Activated CD8-positive, alpha-beta memory T cell treated with anti-CD3 and anti-CD28 coated beads, Interleukin-2, amount 50 U/mL, for 4 hours (primary cell): ENCODE results near the gene BRAF.
"Not testable (repeated sequence)": the region's sequence is repeated elsewhere in the genome, so short reads cannot be mapped to it uniquely, and the experiment has no call there.

Experiments used
- DNase-seq: peaks from one replicate; pipeline ENCODE4 v3.0.0-alpha.2; 2020

BRAF gene

DNA sequence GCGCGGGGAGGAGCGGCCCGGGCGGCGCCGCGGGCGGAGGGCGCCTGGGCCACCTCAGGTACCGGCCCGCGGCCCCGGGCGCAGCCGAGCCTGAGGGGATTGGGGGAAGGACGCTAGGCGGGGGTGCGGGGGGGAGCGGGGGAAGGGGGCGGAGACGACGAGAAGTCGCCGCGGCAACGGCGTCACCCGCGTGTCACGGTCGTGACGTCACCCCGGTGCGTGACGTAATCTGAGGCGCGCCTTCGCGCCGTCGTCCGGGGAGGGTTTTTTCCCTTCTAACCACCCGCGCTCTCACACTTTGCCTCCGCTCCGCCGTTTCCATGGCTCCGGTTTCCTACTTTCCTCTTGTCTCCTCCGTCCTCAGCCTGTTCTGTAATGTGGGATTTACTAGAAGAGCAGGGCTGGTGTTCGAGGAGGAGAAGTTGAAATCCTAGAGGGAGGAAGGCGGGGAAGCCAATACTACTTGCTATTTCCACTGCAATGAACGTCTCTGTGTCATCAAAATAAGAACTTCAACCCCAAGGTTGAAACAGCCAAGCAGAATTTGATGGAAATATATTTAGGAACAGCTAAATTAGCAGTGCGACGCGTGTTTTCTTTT, at the start of gene BRAF:
TSS of gene BRAF (minus strand) at position 109 of the 601 bp plus-strand sequence. CDS start 226 bp downstream, outside the sequence.
- DNase-seq, result peak; percentile 96

- no peak for DNase-seq
These were observed 48.4 kb upstream of the BRAF start for GRCh38 chr7:140972876-140973829.

DNA sequence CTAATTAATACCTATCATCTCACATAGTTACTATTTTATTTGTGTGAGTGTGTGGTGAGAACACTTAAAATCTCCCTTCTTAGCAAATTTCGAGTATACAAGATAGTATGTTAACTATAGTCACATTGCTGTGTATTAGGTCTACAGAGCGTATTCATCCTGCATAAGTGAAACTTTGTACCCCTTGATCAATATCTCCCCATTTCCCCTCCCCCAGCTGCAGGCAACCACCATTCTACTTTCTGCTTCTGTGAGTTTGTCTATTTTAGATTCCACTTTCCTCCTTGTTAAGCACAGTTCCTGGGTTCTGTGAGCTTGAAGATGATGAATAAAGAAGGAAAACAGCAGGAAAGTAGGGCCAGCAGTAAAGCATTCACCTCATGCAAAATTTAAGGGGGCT, 47.6 kb upstream of the BRAF start:
- DNase-seq, result no peak

GRCh38 chr7:140967438-140967837, 42.7 kb upstream of the BRAF start:
- no peak for DNase-seq

- DNase-seq, result no peak
These were observed 42.0 kb upstream of the BRAF start for GRCh38 chr7:140966561-140967233.

DNA sequence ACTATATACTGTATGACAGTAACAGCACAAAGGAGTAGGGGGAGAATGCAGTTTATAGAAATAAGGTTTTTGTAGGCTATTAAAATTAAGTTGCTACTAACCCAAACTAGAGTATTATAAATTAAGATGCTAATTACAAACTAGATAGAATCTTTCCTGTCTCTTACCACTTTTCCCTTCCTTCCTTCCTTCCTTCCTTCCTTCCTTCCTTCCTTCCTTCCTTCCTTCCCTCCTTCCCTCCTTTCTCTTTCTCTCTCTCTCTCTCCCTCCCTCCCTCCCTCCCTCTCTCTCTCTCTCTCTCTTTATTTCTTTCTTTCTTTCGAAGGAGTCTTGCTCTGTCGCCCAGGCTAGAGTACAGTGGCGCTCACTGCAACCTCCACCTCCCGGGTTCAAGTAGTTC, 36.4 kb upstream of the BRAF start:
- DNase-seq, result no peak

DNA sequence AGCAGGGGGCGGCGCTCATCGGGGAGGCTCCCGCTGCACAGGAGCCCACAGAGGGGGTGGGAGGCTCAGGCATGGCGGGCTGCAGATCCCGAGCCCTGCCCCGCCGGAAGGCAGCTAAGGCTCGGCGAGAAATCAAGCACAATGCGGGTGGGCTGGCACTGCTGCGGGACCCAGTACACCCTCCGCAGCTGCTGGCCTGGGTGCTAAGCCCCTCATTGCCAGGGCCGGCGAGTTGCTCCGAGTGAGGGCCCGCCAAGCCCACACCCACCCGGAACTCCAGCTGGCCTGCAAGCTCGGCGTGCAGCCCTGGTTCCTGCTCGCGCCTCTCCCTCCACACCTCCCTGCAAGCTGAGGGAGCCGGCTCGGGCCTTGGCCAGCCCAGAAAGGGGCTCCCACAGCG, 32.3 kb upstream of the BRAF start:
- DNase-seq, result not testable (repeated sequence)

- DNase-seq, result no peak
These were observed 21.2 kb upstream of the BRAF start for GRCh38 chr7:140945940-140946339.

DNA sequence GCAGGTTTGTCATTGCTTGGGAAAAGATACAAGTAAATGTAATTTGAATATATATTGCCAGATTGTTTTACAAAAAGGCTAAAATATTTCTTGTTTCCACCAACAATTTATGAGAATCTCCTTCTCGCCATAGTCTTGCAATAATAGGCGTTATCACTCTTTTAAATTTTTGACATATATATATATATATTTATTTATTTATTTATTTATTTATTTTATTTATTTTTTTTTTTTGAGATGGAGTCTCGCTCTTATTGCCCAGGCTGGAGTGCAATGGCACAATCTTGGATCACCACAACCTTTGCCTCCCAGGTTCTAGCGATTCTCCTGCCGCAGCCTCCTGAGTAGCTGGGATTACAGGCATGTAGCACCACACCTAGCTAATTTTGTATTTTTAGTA, 17.5 kb upstream of the BRAF start:
- not testable (repeated sequence) for DNase-seq

DNA sequence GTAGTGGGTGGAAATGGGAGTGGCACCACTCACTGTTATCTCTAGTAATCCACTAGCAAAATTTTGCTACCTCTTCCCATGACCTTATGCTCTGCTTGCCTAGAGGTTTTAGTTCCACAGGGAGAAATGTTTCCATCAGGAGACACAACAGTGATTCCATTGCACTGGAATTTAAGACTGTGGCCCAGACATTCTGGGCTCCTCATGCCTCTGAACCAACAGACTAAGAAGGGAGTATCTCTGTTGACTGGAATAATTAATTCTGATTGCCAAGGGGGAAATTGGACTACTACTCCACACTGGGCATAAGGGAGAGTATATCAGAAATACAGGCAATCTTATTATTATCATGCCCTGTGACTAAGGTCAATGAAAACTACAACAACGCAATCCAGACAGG, 16.2 kb upstream of the BRAF start:
- DNase-seq, result no peak

DNA sequence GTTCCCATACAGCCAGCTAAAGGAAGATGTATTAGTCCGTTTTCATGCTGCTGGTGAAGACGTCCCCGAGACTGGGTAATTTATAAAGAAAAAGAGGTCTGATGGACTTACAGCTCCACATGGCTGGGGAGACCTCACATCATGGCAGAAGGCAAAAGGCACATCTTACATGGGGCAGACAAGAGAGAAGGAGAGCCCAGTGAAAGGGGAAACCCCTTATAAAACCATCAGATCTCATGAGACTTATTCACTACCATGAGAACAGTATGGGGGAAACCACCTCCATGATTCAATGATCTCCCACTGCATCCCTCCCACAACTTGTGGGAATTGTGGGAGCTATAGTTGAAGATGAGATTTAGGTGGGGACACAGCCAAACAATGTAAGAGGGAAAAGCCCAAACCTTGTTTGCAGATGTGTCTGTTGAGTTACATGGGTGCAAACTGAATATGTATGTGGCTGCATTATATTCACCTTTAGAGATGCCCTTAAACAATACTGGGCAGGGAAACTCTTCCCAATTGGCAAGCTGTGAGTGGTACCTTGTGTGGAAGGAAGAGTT, 13.1 kb upstream of the BRAF start:
- no peak for DNase-seq

GRCh38 chr7:140928491-140929309, 4.0 kb upstream of the BRAF start:
- no peak for DNase-seq

GRCh38 chr7:140927945-140928344, 3.2 kb upstream of the BRAF start:
- DNase-seq, result not testable (repeated sequence)

DNA sequence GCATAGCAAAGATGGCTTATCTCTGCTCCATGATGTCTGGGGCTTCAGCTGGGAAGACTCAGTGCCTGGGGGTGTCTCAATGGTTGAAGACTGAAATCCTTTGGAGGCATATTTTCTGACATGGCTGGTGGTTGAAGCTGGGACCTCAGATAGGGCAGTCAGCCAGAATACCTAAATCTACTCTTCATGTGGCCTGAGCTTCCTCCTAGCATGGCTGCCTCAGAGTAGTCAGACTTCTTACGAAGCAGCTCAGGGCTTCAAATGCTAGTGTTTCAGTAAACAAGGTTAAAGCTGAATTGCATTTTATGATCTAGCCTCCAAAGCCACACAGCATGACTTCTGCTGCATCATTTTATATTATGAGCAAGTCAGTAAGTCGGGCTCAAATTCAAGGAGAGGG, 2.6 kb upstream of the BRAF start:
- no peak for DNase-seq

GRCh38 chr7:140926021-140926817, 1.5 kb upstream of the BRAF start:
- DNase-seq, result no peak

GRCh38 chr7:140924019-140924820, 509 bp downstream of the BRAF start:
- peak; percentile 64 for DNase-seq

- no peak for DNase-seq
These were observed 1.2 kb downstream of the BRAF start for GRCh38 chr7:140923358-140924006.

GRCh38 chr7:140922741-140923345, 1.9 kb downstream of the BRAF start:
- DNase-seq, result no peak

- DNase-seq, result no peak
These were observed 4.0 kb downstream of the BRAF start for GRCh38 chr7:140920745-140921144.

- no peak for DNase-seq
These were observed 6.5 kb downstream of the BRAF start for GRCh38 chr7:140918236-140918635.
